ENCODE data around the gene RAPGEF2. TPM values are rescaled to one million over a fixed set of nuclear protein-coding genes. Genes with fewer than 3 reads are reported as not detected.
"Not testable (repeated sequence)": the region's sequence is repeated elsewhere in the genome, so short reads cannot be mapped to it uniquely, and the experiment has no call there.

Gene RAPGEF2
- total and polyA plus RNA-seq, 3 donors from 2014 or later, result 18.1 to 51.4 (median 38.9) TPM

GRCh38 chr4:159248384-159249178 lies 145.7 kb downstream of the RAPGEF2 start:
- H3K4me3 ChIP-seq, result no peak overlapping the region
- no peaks in the 10 kb centered on the region for H3K36me3 ChIP-seq (ENCODE audit: low read depth, missing control alignments)
- no peaks in the 10 kb centered on the region for H3K4me1 ChIP-seq
- no peaks in the 10 kb centered on the region for H3K27me3 ChIP-seq
- DNase-seq, result no peak
- no peak overlapping the region for H3K27ac ChIP-seq
- no peak for TF ChIP-seq CTCF (IDR thresholded peaks at IDR 0.05)
- TF ChIP-seq POLR2A (IDR thresholded peaks at IDR 0.05), result no peak
- WGBS, 2 donors, result 55 to 60% methylated on average over 7 of the region's 7 CpGs
- no peaks in the 10 kb centered on the region for H3K9me3 ChIP-seq
- intact Hi-C loops (cut with DNase I; ENCODE audit: low total_unique reads), result no loop called here

DNA sequence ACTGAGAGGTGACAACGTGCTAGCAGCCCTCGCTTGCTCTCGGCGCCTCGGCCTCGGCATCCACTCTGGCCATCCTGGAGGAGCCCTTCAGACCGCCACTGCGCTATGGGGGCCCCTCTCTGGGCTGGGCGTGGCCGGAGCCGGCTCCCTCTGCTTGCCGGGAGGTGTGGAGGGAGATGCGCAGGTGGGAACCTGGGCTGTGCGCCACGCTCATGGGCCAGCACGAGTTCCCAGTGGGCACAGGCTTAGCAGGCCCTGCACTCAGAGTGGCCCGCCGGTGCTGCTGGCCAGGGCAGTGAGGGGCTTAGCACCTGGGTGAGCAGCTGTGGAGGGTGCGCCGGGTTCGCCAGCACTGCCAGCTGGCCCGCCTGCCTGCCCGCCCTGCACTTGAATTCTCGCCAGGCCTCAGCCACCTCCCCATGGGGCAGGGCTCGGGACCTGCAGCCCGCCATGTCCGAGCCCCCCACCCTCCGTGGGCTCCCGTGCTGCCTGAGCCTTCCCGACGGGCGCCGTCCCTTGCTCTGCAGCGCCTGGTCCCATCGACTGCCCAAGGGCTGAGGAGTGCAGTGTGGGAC lies 148.0 kb downstream of the RAPGEF2 start:
- intact Hi-C loops (cut with DNase I; ENCODE audit: low total_unique reads), result no loop called here
- 56 to 82% methylated on average over 6 to 35 of the region's 35 CpGs for WGBS, 2 donors
- no peaks in the 10 kb centered on the region for H3K4me1 ChIP-seq
- H3K27me3 ChIP-seq, result no peaks in the 10 kb centered on the region
- no peaks in the 10 kb centered on the region for H3K36me3 ChIP-seq (ENCODE audit: low read depth, missing control alignments)
- DNase-seq, result no peak
- H3K9me3 ChIP-seq, result no peaks in the 10 kb centered on the region
- no peak overlapping the region for H3K27ac ChIP-seq
- TF ChIP-seq POLR2A (IDR thresholded peaks at IDR 0.05), result no peak
- TF ChIP-seq CTCF (IDR thresholded peaks at IDR 0.05), result no peak
- H3K4me3 ChIP-seq, result peak overlapping the region in 1 of 2 donors; percentile 36

- peak overlapping the region in 1 of 2 donors; percentile 36 for H3K4me3 ChIP-seq
- H3K27ac ChIP-seq; H3K9me3 ChIP-seq; H3K27me3 ChIP-seq; H3K36me3 ChIP-seq (ENCODE audit: low read depth, missing control alignments); H3K4me1 ChIP-seq; intact Hi-C loops (cut with DNase I; ENCODE audit: low total_unique reads): not testable (repeated sequence)
- WGBS, 2 donors, result 64 to 74% methylated on average over 10 to 14 of the region's 14 CpGs
- DNase-seq, result peak; percentile 74
Measured at GRCh38 chr4:159251580-159251979, 148.7 kb downstream of the RAPGEF2 start.

GRCh38 chr4:159252491-159252890 lies 149.6 kb downstream of the RAPGEF2 start:
- Histone ChIP-seq H3K27me3 (no peaks in the 10 kb centered on the region), H3K4me3 (no peak overlapping the region), H3K9me3 (no peaks in the 10 kb centered on the region), H3K36me3 (ENCODE audit: low read depth, missing control alignments) (no peaks in the 10 kb centered on the region), H3K27ac (no peak overlapping the region), H3K4me1 (no peaks in the 10 kb centered on the region)
- no peak for DNase-seq
- TF ChIP-seq CTCF (IDR thresholded peaks at IDR 0.05) (no peak), POLR2A (IDR thresholded peaks at IDR 0.05) (no peak)
- intact Hi-C loops (cut with DNase I; ENCODE audit: low total_unique reads), result no loop called here
- 36 to 48% methylated on average over 4 of the region's 4 CpGs for WGBS, 2 donors

DNA sequence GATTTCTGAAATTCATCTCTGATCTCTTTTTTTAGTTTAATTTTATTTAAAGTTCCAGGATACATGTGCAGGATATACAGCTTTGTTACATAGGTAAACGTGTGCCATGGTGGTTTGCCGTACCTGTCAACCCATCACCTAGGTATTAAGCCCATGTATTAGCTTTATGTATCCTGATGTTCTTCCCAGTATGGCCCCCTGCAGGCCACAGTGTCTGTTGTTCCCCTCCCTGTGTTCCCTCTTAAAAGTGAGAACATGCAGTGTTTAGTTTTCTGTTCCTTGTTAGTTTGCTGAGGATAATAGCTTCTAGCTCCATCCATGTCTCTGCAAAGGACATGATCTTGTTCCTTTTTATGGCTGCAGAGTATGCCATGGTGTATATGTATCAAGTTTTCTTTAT lies 153.2 kb downstream of the RAPGEF2 start:
- H3K9me3 ChIP-seq, result no peaks in the 10 kb centered on the region
- no peaks in the 10 kb centered on the region for H3K4me1 ChIP-seq
- H3K27ac ChIP-seq, result no peak overlapping the region
- no peaks in the 10 kb centered on the region for H3K36me3 ChIP-seq (ENCODE audit: low read depth, missing control alignments)
- no peak overlapping the region for H3K4me3 ChIP-seq
- TF ChIP-seq POLR2A (IDR thresholded peaks at IDR 0.05) (no peak), CTCF (IDR thresholded peaks at IDR 0.05) (no peak)
- WGBS, 2 donors, result 85 to 91% methylated on average over 2 of the region's 2 CpGs
- H3K27me3 ChIP-seq, result no peaks in the 10 kb centered on the region
- intact Hi-C loops (cut with DNase I; ENCODE audit: low total_unique reads), result no loop called here
- DNase-seq, result no peak

All from testis (tissue), 3 donors.